Vagina (tissue), 2 donors: Measurements from ENCODE around the gene GRM4. TPM values are rescaled to one million over a fixed set of nuclear protein-coding genes. Genes with fewer than 3 reads are reported as not detected.
A peak's percentile ranks its signal among the peaks of the same experiment; 100 is the strongest.

Experiments used
- DNase-seq, 2 donors: peaks; one replicate each; pipeline ENCODE4 v3.0.0-alpha.2; 2017; ENCODE audit errors: extremely low spot score in 2 of 2
- H3K27ac ChIP-seq: fragments of 200-600 bp; sonication (generic); one replicate; pipeline ENCODE4 v1.5.1; 2019
- H3K27me3 ChIP-seq: fragments of 200-600 bp; sonication (generic); one replicate; pipeline ENCODE4 v1.5.1; 2019
- H3K36me3 ChIP-seq, 2 donors: fragments of 200-600 bp; sonication (generic); one replicate each; pipeline ENCODE4 v1.5.1; 2017 to 2019
- H3K4me1 ChIP-seq: fragments of 200-600 bp; sonication (generic); one replicate; pipeline ENCODE4 v1.5.1; 2019
- H3K4me3 ChIP-seq, 2 donors: fragments of 200-600 bp; sonication (generic); 1 replicate in 1 of 2; 2 replicates in 1 of 2; pipeline ENCODE4 v1.5.1; 2016 to 2019
- H3K9me3 ChIP-seq: fragments of 200-600 bp; sonication (generic); one replicate; pipeline ENCODE4 v1.5.1; 2019
- POLR2A ChIP-seq, 2 donors: fragments of 450-650 bp; IDR thresholded peaks; one replicate each; pipeline ENCODE4 v1.6.1; 2017; ENCODE audit warnings: antibody characterized with exemption in 2 of 2, mild to moderate bottlenecking in 2 of 2, moderate library complexity in 2 of 2
- POLR2AphosphoS5 ChIP-seq, 2 donors: sonication (generic); formaldehyde crosslinking; IDR thresholded peaks; one replicate each; pipeline ENCODE4 v1.9.0; 2017; ENCODE audit warnings: antibody characterized with exemption in 2 of 2, mild to moderate bottlenecking in 2 of 2, low read depth in 1 of 2; ENCODE audit not compliant: insufficient read depth in 1 of 2
- intact Hi-C: fragments of 100-400 bp; cut with DNase I; formaldehyde crosslinking; loops from one replicate; pipeline ENCODE4 v1.15.1; 2023
- total RNA-seq: library from RNA; depleted of rRNA; stranded (reverse); fragments of >200 nt; gene quantifications from one replicate; pipeline ENCODE4 v1.2.3, GENCODE V29; 2016
- TF ChIP-seq, protein P1 (sequence below), 3 experiments: fragments of 450-650 bp in 2 of 3; fragments of 200-600 bp in 1 of 3; sonication (generic) in 1 of 3; IDR thresholded peaks; one replicate each; pipeline ENCODE4 v1.5.1; 2017 to 2019; ENCODE audit warnings: antibody characterized with exemption in 3 of 3, mild to moderate bottlenecking in 2 of 3, moderate library complexity in 2 of 3

GRM4 gene
- total RNA-seq, 1 donor from 2014 or later: not detected

DNA sequence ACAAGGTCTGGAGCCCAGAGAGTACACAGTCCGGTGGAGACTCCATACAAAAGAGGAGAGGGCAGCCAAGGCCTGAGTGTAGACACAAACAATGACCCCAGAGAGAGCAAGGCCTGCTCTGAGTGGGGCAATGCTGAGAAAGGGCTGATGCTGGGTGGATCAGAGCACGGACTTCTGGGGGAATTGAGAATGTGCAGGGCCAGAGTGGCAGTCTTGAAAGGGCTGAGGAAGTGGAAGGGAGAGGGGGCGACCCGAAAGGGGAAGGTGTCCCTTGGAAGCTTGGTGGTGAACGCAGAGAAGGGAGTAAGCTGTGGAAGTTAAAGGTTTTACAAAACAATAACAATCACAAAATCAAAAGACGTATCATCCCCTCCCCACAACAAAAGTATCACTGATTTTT is 12.0 kb upstream of the GRM4 start:
- intact Hi-C loops: loop anchor here (10.0 kb wide), 1 partner anchor 383 kb away; no protein-coding TSS in a partner anchor
- TF ChIP-seq POLR2A (IDR thresholded peaks at IDR 0.05): no peak
- TF ChIP-seq, protein P1, sequence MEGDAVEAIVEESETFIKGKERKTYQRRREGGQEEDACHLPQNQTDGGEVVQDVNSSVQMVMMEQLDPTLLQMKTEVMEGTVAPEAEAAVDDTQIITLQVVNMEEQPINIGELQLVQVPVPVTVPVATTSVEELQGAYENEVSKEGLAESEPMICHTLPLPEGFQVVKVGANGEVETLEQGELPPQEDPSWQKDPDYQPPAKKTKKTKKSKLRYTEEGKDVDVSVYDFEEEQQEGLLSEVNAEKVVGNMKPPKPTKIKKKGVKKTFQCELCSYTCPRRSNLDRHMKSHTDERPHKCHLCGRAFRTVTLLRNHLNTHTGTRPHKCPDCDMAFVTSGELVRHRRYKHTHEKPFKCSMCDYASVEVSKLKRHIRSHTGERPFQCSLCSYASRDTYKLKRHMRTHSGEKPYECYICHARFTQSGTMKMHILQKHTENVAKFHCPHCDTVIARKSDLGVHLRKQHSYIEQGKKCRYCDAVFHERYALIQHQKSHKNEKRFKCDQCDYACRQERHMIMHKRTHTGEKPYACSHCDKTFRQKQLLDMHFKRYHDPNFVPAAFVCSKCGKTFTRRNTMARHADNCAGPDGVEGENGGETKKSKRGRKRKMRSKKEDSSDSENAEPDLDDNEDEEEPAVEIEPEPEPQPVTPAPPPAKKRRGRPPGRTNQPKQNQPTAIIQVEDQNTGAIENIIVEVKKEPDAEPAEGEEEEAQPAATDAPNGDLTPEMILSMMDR (IDR thresholded peaks at IDR 0.05): no peak
- no peak for TF ChIP-seq POLR2AphosphoS5 (IDR thresholded peaks at IDR 0.05; ENCODE audit: insufficient read depth in 1 of 2, low read depth in 1 of 2)
- H3K36me3 ChIP-seq: no peaks in the 10 kb centered on the region
- peaks cover 6% of the 10 kb centered on the region for H3K9me3 ChIP-seq
- peaks cover 10% of the 10 kb centered on the region for H3K4me1 ChIP-seq
- H3K4me3 ChIP-seq: no peak overlapping the region
- no peaks in the 10 kb centered on the region for H3K27me3 ChIP-seq
- no peak for DNase-seq
- H3K27ac ChIP-seq: no peak overlapping the region

- H3K36me3 ChIP-seq: no peaks in the 10 kb centered on the region
- DNase-seq: no peak
- peaks cover 10% of the 10 kb centered on the region for H3K4me1 ChIP-seq
- no peak overlapping the region for H3K27ac ChIP-seq
- no peak overlapping the region for H3K4me3 ChIP-seq
- TF ChIP-seq, protein P1 (IDR thresholded peaks at IDR 0.05): no peak
- TF ChIP-seq POLR2AphosphoS5 (IDR thresholded peaks at IDR 0.05; ENCODE audit: insufficient read depth in 1 of 2, low read depth in 1 of 2): no peak
- TF ChIP-seq POLR2A (IDR thresholded peaks at IDR 0.05): no peak
- H3K27me3 ChIP-seq: no peaks in the 10 kb centered on the region
- H3K9me3 ChIP-seq: peaks cover 6% of the 10 kb centered on the region
- intact Hi-C loops: loop anchor here (10.0 kb wide), 1 partner anchor 383 kb away; no protein-coding TSS in a partner anchor
These were observed 11.4 kb upstream of the GRM4 start for GRCh38 chr6:34157236-34157830.

DNA sequence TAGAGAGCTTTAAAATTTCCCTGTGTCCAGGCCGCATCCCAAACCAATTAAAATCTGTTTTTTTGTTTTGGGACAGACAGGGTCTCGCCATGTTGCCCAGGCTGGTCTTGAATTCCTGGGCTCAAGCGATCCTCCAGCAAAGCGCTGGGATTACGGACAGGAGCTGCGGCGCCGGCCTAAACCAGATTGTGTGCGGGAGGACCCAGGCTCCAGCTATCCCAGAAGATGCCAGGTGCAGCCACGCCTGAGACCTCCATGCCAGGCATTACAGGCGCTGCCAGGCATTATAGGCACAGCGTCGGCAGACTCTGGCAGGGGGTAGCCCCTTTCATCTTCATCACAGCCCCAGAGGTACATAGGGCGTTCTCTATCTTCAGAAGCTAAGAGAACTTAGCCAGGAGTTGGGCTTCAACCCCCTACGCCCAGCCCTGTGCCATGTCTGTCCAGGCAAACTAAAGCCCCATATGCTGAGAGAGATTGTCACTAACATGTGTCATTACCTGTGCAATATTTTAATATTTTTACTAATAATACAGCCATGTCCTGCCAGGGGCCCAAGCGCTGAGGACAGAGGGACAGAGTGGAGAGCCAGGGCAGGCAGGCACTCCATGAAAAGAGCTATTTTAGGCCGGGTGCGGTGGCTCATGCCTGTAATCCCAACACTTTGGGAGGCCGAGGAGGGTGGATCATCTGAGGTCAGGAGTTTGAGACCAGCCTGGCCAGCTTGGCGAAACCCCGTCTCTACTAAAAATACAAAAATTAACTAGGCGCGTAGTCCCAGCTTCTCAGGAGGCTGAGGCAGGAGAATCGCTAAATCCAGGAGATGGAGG is 9.8 kb upstream of the GRM4 start:
- peaks cover 10% of the 10 kb centered on the region for H3K4me1 ChIP-seq
- no peaks in the 10 kb centered on the region for H3K36me3 ChIP-seq
- no peak for TF ChIP-seq POLR2A (IDR thresholded peaks at IDR 0.05)
- TF ChIP-seq, protein P1 (IDR thresholded peaks at IDR 0.05): no peak
- TF ChIP-seq POLR2AphosphoS5 (IDR thresholded peaks at IDR 0.05; ENCODE audit: insufficient read depth in 1 of 2, low read depth in 1 of 2): no peak
- no peaks in the 10 kb centered on the region for H3K27me3 ChIP-seq
- peaks cover 6% of the 10 kb centered on the region for H3K9me3 ChIP-seq
- H3K27ac ChIP-seq: no peak overlapping the region
- H3K4me3 ChIP-seq: no peak overlapping the region
- no peak for DNase-seq
- intact Hi-C loops: loop anchor here (10.0 kb wide), 1 partner anchor 381 kb away; no protein-coding TSS in a partner anchor

DNA sequence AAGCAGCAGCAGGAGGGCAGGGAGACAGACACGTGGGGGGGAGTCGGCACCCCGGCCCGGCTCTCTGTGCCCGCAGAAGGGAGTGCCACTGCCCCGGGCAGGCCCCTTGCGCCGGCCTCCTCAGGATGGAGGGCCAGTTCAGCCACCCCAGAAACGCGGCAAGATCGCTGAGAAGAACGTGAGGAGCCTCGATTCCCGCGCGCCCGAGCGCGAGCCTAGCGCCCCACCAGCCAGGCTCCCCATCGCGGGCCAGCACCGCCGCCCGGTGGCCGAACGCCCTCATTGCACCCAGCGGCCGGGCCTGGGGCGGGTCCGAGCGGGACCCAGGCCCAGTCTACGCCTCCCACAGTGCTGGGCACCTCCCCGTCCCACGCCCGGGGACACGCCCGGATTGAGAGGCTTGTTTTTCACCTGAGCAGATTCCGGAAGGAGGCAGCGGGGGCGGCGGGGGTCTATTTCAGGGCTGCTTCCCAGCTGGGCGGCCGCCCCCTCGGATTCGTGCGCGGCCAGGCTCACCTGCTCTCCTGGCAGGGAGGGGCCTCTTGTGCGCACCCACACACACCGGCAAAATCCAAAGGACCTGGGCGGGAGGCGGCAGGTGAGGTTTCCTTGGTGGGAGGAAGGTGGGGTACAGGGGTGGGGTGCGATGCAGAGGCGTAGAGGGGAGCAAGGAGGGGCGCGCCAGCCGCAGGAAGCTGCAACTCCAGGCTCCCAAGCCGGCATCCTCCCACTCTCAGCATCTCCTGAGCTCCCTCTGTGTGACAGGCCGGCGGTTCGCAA is 9.0 kb upstream of the GRM4 start:
- intact Hi-C loops: loop anchor here (10.0 kb wide), 1 partner anchor 380 kb away; no protein-coding TSS in a partner anchor
- H3K27me3 ChIP-seq: no peaks in the 10 kb centered on the region
- no peak for TF ChIP-seq POLR2AphosphoS5 (IDR thresholded peaks at IDR 0.05; ENCODE audit: insufficient read depth in 1 of 2, low read depth in 1 of 2)
- TF ChIP-seq, protein P1 (IDR thresholded peaks at IDR 0.05): peak; percentile 81 to 92 (median 92)
- no peak for TF ChIP-seq POLR2A (IDR thresholded peaks at IDR 0.05)
- H3K27ac ChIP-seq: no peak overlapping the region
- DNase-seq: no peak
- H3K4me1 ChIP-seq: peaks cover 10% of the 10 kb centered on the region
- H3K4me3 ChIP-seq: peak overlapping the region in 1 of 2 donors; percentile 35
- no peaks in the 10 kb centered on the region for H3K36me3 ChIP-seq
- H3K9me3 ChIP-seq: peaks cover 3% of the 10 kb centered on the region
